OCI-LY1 (cell line): Measurements from ENCODE around the gene PPP2R3B.
A peak's percentile ranks its signal among the peaks of the same experiment; 100 is the strongest.

Experiments used
- H2AFZ ChIP-seq: fragments of 200-600 bp; sonication (generic), shearing (Covaris generic); 2 replicates; pipeline ENCODE4 v1.6.0; 2014; ENCODE audit warnings: antibody characterized with exemption, mild to moderate bottlenecking, low read length
- H3F3A ChIP-seq: fragments of 200-600 bp; sonication (generic), shearing (Covaris generic); 2 replicates; pipeline ENCODE4 v1.6.0; 2014; ENCODE audit warnings: mild to moderate bottlenecking, antibody characterized with exemption, low read length, moderate library complexity; ENCODE audit not compliant: insufficient read depth
- H3K27ac ChIP-seq: fragments of 200-600 bp; sonication (generic); 2 replicates; pipeline ENCODE4 v1.5.1; 2014; ENCODE audit warnings: low read length, mixed run types, mild to moderate bottlenecking, low read depth; ENCODE audit not compliant: poor library complexity, severe bottlenecking
- H3K27me3 ChIP-seq: fragments of 200-600 bp; sonication (generic); 2 replicates; pipeline ENCODE4 v1.6.0; 2014; ENCODE audit warnings: antibody characterized with exemption, mild to moderate bottlenecking, low read length, moderate library complexity; ENCODE audit not compliant: insufficient read depth
- H3K36me3 ChIP-seq: fragments of 200-600 bp; sonication (generic); 2 replicates; pipeline ENCODE4 v1.6.1; 2014; ENCODE audit warnings: mild to moderate bottlenecking, antibody characterized with exemption, low read length, moderate library complexity, mixed read lengths; ENCODE audit not compliant: insufficient read depth
- H3K4me1 ChIP-seq: fragments of 200-600 bp; sonication (generic); 2 replicates; pipeline ENCODE4 v1.5.1; 2014; ENCODE audit warnings: mild to moderate bottlenecking, low read length, moderate library complexity; ENCODE audit not compliant: insufficient read depth, severe bottlenecking
- H3K4me2 ChIP-seq: fragments of 200-600 bp; sonication (generic), shearing (Covaris generic); 2 replicates; pipeline ENCODE4 v1.6.1; 2014; ENCODE audit warnings: low read length
- H3K4me3 ChIP-seq: fragments of 200-600 bp; sonication (generic); 2 replicates; pipeline ENCODE4 v1.5.1; 2014; ENCODE audit warnings: low read length, low read depth, mild to moderate bottlenecking, mixed read lengths; ENCODE audit not compliant: poor library complexity, severe bottlenecking
- H3K79me2 ChIP-seq: fragments of 200-600 bp; shearing (Covaris generic); 2 replicates; pipeline ENCODE4 v1.6.1; 2016; ENCODE audit warnings: mixed run types, low read length, mixed read lengths; ENCODE audit not compliant: insufficient read depth
- H3K9ac ChIP-seq: fragments of 200-600 bp; sonication (generic), shearing (Covaris generic); 2 replicates; pipeline ENCODE4 v1.6.1; 2014; ENCODE audit warnings: mild to moderate bottlenecking, low read length, mixed read lengths
- H3K9me2 ChIP-seq: fragments of 200-600 bp; sonication (generic), shearing (Covaris generic); 2 replicates; pipeline ENCODE4 v1.6.1; 2014; ENCODE audit warnings: low read depth, mild to moderate bottlenecking, low read length, mixed read lengths
- H3K9me3 ChIP-seq: fragments of 200-600 bp; shearing (Covaris generic); 2 replicates; pipeline ENCODE4 v1.6.1; 2014; ENCODE audit warnings: low read length, mixed read lengths
- H4K20me1 ChIP-seq: fragments of 200-600 bp; sonication (generic), shearing (Covaris generic); 2 replicates; pipeline ENCODE4 v1.6.0; 2016; ENCODE audit warnings: mild to moderate bottlenecking, low read length; ENCODE audit not compliant: insufficient read depth
- CTCF ChIP-seq: fragments of 200-600 bp; sonication (generic), shearing (Covaris generic); IDR thresholded peaks from 2 replicates; pipeline ENCODE4 v1.5.1; 2017; ENCODE audit warnings: mild to moderate bottlenecking, antibody characterized with exemption, low read length, moderate library complexity, mixed read lengths
- EZH2 ChIP-seq: fragments of 200-600 bp; sonication (generic), shearing (Covaris generic); IDR thresholded peaks from 2 replicates; pipeline ENCODE4 v1.8.0; 2017; ENCODE audit warnings: borderline replicate concordance, mixed run types, mild to moderate bottlenecking, antibody characterized with exemption, low read length, moderate library complexity, mixed read lengths

PPP2R3B gene

GRCh38 chrX:370244-370962 is 16.3 kb downstream of the PPP2R3B start:
- H3K9me3 ChIP-seq = no peaks in the 10 kb centered on the region
- H3K4me1 ChIP-seq = peaks cover 65% of the 10 kb centered on the region
- no peaks in the 10 kb centered on the region for H4K20me1 ChIP-seq
- peak overlapping the region; percentile 83 for H3K4me3 ChIP-seq
- TF ChIP-seq CTCF (peak; percentile 53), EZH2 (no peak)
- H2AFZ ChIP-seq = no peak overlapping the region
- H3K79me2 ChIP-seq = peaks cover 14% of the 10 kb centered on the region
- H3K9ac ChIP-seq = peak overlapping the region; percentile 90
- H3K27ac ChIP-seq = peak overlapping the region; percentile 97
- H3F3A ChIP-seq = no peaks in the 10 kb centered on the region
- peaks cover 12% of the 10 kb centered on the region for H3K36me3 ChIP-seq
- no peaks in the 10 kb centered on the region for H3K9me2 ChIP-seq
- H3K27me3 ChIP-seq = peaks cover 5% of the 10 kb centered on the region; the same call in 1 of the 2 replicates
- peak overlapping the region; percentile 65 for H3K4me2 ChIP-seq

GRCh38 chrX:369563-370101 is 17.1 kb downstream of the PPP2R3B start:
- Histone ChIP-seq H3K9me3 (no peaks in the 10 kb centered on the region), H3K4me3 (peak overlapping the region; percentile 83), H3K4me2 (peak overlapping the region; percentile 65), H3K4me1 (peaks cover 59% of the 10 kb centered on the region), H3F3A (no peaks in the 10 kb centered on the region), H3K36me3 (peaks cover 12% of the 10 kb centered on the region), H3K9ac (peak overlapping the region; percentile 73), H3K27ac (peak overlapping the region; percentile 97), H2AFZ (no peak overlapping the region), H3K79me2 (peaks cover 14% of the 10 kb centered on the region), H3K9me2 (no peaks in the 10 kb centered on the region), H3K27me3 (no peaks in the 10 kb centered on the region), H4K20me1 (no peaks in the 10 kb centered on the region)
- TF ChIP-seq EZH2 (no peak), CTCF (no peak)

- Histone ChIP-seq H3K9ac (peak overlapping the region; percentile 73), H3K9me3 (no peaks in the 10 kb centered on the region), H3K4me2 (peak overlapping the region; percentile 65), H3K79me2 (peaks cover 17% of the 10 kb centered on the region), H3K9me2 (no peaks in the 10 kb centered on the region), H3F3A (no peaks in the 10 kb centered on the region), H3K4me1 (peaks cover 53% of the 10 kb centered on the region), H4K20me1 (no peaks in the 10 kb centered on the region), H3K27ac (peak overlapping the region; percentile 97), H3K36me3 (peaks cover 15% of the 10 kb centered on the region), H3K4me3 (peak overlapping the region; percentile 83), H3K27me3 (no peaks in the 10 kb centered on the region), H2AFZ (no peak overlapping the region)
- TF ChIP-seq CTCF = no peak
- TF ChIP-seq EZH2 = no peak
Observed at GRCh38 chrX:368811-369562, 17.7 kb downstream of the PPP2R3B start.
